HEK293T (cell line): ENCODE results near the gene MRPL23.

ENCODE experiments used
- CTCF ChIA-PET: fragments of 350-600 bp; formaldehyde crosslinking; extraction: SDS; loops from one replicate; lab custom pipeline; 2021; ENCODE audit warnings: antibody characterized with exemption, inconsistent platforms; lab: Yijun Ruan, JAX
- POLR2A ChIA-PET: fragments of 350-600 bp; formaldehyde crosslinking; extraction: SDS; loops from one replicate; lab custom pipeline; 2020; ENCODE audit warnings: antibody characterized with exemption, inconsistent platforms; lab: Yijun Ruan, JAX
- DNase-seq: peaks from one replicate; pipeline ENCODE4 v3.0.0; 2012; ENCODE audit warnings: mixed read lengths; ENCODE audit errors: extremely low spot score
- ARNT ChIP-seq: fragments of 450-650 bp; IDR thresholded peaks from 2 replicates; pipeline ENCODE4 v1.6.1; 2017; ENCODE audit warnings: mild to moderate bottlenecking
- BHLHE40 ChIP-seq: fragments of 450-650 bp; IDR thresholded peaks from 2 replicates; pipeline ENCODE4 v1.6.1; 2016; ENCODE audit warnings: mild to moderate bottlenecking, moderate library complexity, borderline replicate concordance
- CTBP1 ChIP-seq: fragments of 450-650 bp; IDR thresholded peaks from 2 replicates; pipeline ENCODE4 v1.6.1; 2016; ENCODE audit warnings: borderline replicate concordance
- ELF4 ChIP-seq: fragments of 450-650 bp; IDR thresholded peaks from 2 replicates; pipeline ENCODE4 v1.6.1; 2017; ENCODE audit warnings: antibody characterized with exemption
- FOXA1 ChIP-seq: fragments of 450-650 bp; IDR thresholded peaks from 2 replicates; pipeline ENCODE4 v1.6.1; 2016; ENCODE audit warnings: mild to moderate bottlenecking
- FOXK2 ChIP-seq: fragments of 450-650 bp; IDR thresholded peaks from 2 replicates; pipeline ENCODE4 v1.6.1; 2016; ENCODE audit warnings: mild to moderate bottlenecking
- FOXM1 ChIP-seq: fragments of 450-650 bp; IDR thresholded peaks from 2 replicates; pipeline ENCODE4 v1.6.1; 2017; ENCODE audit warnings: mild to moderate bottlenecking, borderline replicate concordance
- HDGF ChIP-seq: fragments of 450-650 bp; IDR thresholded peaks from 2 replicates; pipeline ENCODE4 v1.6.1; 2017; ENCODE audit warnings: antibody characterized with exemption, borderline replicate concordance
- L3MBTL2 ChIP-seq: fragments of 450-650 bp; conservative IDR thresholded peaks from 2 replicates; pipeline ENCODE4 v1.6.1; 2016; ENCODE audit warnings: mild to moderate bottlenecking
- LEF1 ChIP-seq: fragments of 450-650 bp; IDR thresholded peaks from 2 replicates; pipeline ENCODE4 v1.6.1; 2017; ENCODE audit warnings: mild to moderate bottlenecking, borderline replicate concordance
- NFRKB ChIP-seq: fragments of 450-650 bp; IDR thresholded peaks from 2 replicates; pipeline ENCODE4 v1.6.1; 2016; ENCODE audit warnings: mild to moderate bottlenecking, moderate library complexity
- PKNOX1 ChIP-seq: fragments of 450-650 bp; IDR thresholded peaks from 2 replicates; pipeline ENCODE4 v1.6.1; 2016
- SP1 ChIP-seq: fragments of 450-650 bp; IDR thresholded peaks from 2 replicates; pipeline ENCODE4 v1.6.1; 2017
- SUZ12 ChIP-seq: fragments of 450-650 bp; IDR thresholded peaks from 2 replicates; pipeline ENCODE4 v1.6.1; 2016; ENCODE audit warnings: mild to moderate bottlenecking
- TARDBP ChIP-seq: fragments of 450-650 bp; IDR thresholded peaks from 2 replicates; pipeline ENCODE4 v1.6.1; 2016
- ZNF384 ChIP-seq: fragments of 450-650 bp; IDR thresholded peaks from 2 replicates; pipeline ENCODE4 v1.6.1; 2016

The MRPL23 gene

GRCh38 chr11:1949922-1950321, 2.8 kb downstream of the MRPL23 start:
- ChIA-PET CTCF (interaction anchor here (1.6 kb wide), 1 partner anchor 68 kb away, joined by 5 read pairs; no protein-coding TSS in a partner anchor), POLR2A (interaction anchor here (1.1 kb wide), 1 partner anchor 68 kb away, joined by 4 read pairs; no protein-coding TSS in a partner anchor)
- no peak for DNase-seq
- no peak for TF ChIP-seq SUZ12
- no peak for TF ChIP-seq PKNOX1
- no peak for TF ChIP-seq SP1
- no peak for TF ChIP-seq FOXM1
- TF ChIP-seq CTBP1, result no peak
- TF ChIP-seq NFRKB, result no peak
- TF ChIP-seq ELF4, result no peak
- TF ChIP-seq BHLHE40, result no peak
- TF ChIP-seq ARNT, result no peak
- no peak for TF ChIP-seq LEF1
- no peak for TF ChIP-seq FOXK2
- no peak for TF ChIP-seq FOXA1
- TF ChIP-seq L3MBTL2, result no peak
- TF ChIP-seq TARDBP, result no peak
- no peak for TF ChIP-seq ZNF384
- TF ChIP-seq HDGF, result no peak

- no peak for DNase-seq
- ChIA-PET POLR2A (interaction anchor here (0.6 kb wide), 1 partner anchor 38 kb away, joined by 3 read pairs; no protein-coding TSS in a partner anchor), CTCF (no interaction called here)
- TF ChIP-seq LEF1 (no peak), ARNT (no peak), FOXM1 (no peak), BHLHE40 (no peak), NFRKB (no peak), FOXK2 (no peak), L3MBTL2 (no peak), FOXA1 (no peak)
Measured at GRCh38 chr11:1952806-1953482, 5.8 kb downstream of the MRPL23 start.

GRCh38 chr11:1953489-1954266, 6.5 kb downstream of the MRPL23 start:
- CTCF ChIA-PET, result no interaction called here
- TF ChIP-seq BHLHE40 (no peak), CTBP1 (no peak), FOXM1 (no peak), FOXA1 (no peak), L3MBTL2 (no peak), ELF4 (no peak), TARDBP (no peak), SUZ12 (no peak), PKNOX1 (no peak), ARNT (no peak), ZNF384 (no peak), FOXK2 (no peak), LEF1 (no peak), NFRKB (no peak), HDGF (no peak), SP1 (no peak)

GRCh38 chr11:1958367-1958766, 11.2 kb downstream of the MRPL23 start:
- POLR2A ChIA-PET, result no interaction called here
- no peak for DNase-seq
- TF ChIP-seq ZNF384, result no peak
- no peak for TF ChIP-seq ELF4
- no peak for TF ChIP-seq SP1
- TF ChIP-seq ARNT, result no peak
- no peak for TF ChIP-seq FOXM1
- no peak for TF ChIP-seq NFRKB
- TF ChIP-seq FOXA1, result no peak
- no peak for TF ChIP-seq L3MBTL2
- TF ChIP-seq HDGF, result no peak
- TF ChIP-seq BHLHE40, result no peak
- TF ChIP-seq LEF1, result no peak
- TF ChIP-seq CTBP1, result no peak
- TF ChIP-seq FOXK2, result no peak
- TF ChIP-seq TARDBP, result no peak
- no peak for TF ChIP-seq PKNOX1
- no peak for TF ChIP-seq SUZ12
- CTCF ChIA-PET, result no interaction called here

More at GRCh38 chr11:1953489-1954266, 6.5 kb downstream of the MRPL23 start:
- DNase-seq, result no peak
- POLR2A ChIA-PET, result interaction anchor here (0.6 kb wide), 1 partner anchor 37 kb away, joined by 3 read pairs; no protein-coding TSS in a partner anchor

- TF ChIP-seq BHLHE40 (no peak), HDGF (no peak), ZNF384 (no peak), ELF4 (no peak), LEF1 (no peak), SP1 (no peak), FOXM1 (no peak), L3MBTL2 (no peak), FOXA1 (no peak)
- ChIA-PET CTCF (no interaction called here), POLR2A (no interaction called here)
- no peak for DNase-seq
Measured at GRCh38 chr11:1959786-1960185, 12.7 kb downstream of the MRPL23 start.
